GM19468 (cell line): Measurements from ENCODE around the gene CCNK.

Experiments
- ATAC-seq: cut with Tn5 transposase; IDR thresholded peaks from one replicate; pipeline ENCODE4 v1.9.1; 2021; ENCODE audit warnings: mild to moderate bottlenecking, moderate library complexity, moderate number of reproducible peaks; ENCODE audit not compliant: unreplicated experiment; ENCODE audit errors: extremely low read depth

Gene CCNK

GRCh38 chr14:99532310-99532709 is 51.1 kb downstream of the CCNK start:
- no peak for ATAC-seq

GRCh38 chr14:99534333-99534732 is 53.1 kb downstream of the CCNK start:
- ATAC-seq = no peak

GRCh38 chr14:99534863-99535262 is 53.7 kb downstream of the CCNK start:
- no peak for ATAC-seq

GRCh38 chr14:99535448-99535847 is 54.2 kb downstream of the CCNK start:
- ATAC-seq = no peak

GRCh38 chr14:99535908-99536778 is 54.9 kb downstream of the CCNK start:
- no peak for ATAC-seq

GRCh38 chr14:99537399-99537798 is 56.2 kb downstream of the CCNK start:
- ATAC-seq = no peak

- no peak for ATAC-seq
Observed at GRCh38 chr14:99538275-99538674, 57.1 kb downstream of the CCNK start.

- ATAC-seq = no peak
Observed at GRCh38 chr14:99538733-99539132, 57.5 kb downstream of the CCNK start.

GRCh38 chr14:99539491-99539890 is 58.3 kb downstream of the CCNK start:
- no peak for ATAC-seq

GRCh38 chr14:99540196-99541032 is 59.2 kb downstream of the CCNK start:
- no peak for ATAC-seq

- ATAC-seq = no peak
Observed at GRCh38 chr14:99541211-99541610, 60.0 kb downstream of the CCNK start.

- ATAC-seq = no peak
Observed at GRCh38 chr14:99541677-99542470, 60.7 kb downstream of the CCNK start.

GRCh38 chr14:99542566-99542965 is 61.4 kb downstream of the CCNK start:
- no peak for ATAC-seq

GRCh38 chr14:99543370-99543769 is 62.2 kb downstream of the CCNK start:
- no peak for ATAC-seq

- no peak for ATAC-seq
Observed at GRCh38 chr14:99543985-99544384, 62.8 kb downstream of the CCNK start.

- no peak for ATAC-seq
Observed at GRCh38 chr14:99544991-99545390, 63.8 kb downstream of the CCNK start.

GRCh38 chr14:99545586-99545985 is 64.4 kb downstream of the CCNK start:
- no peak for ATAC-seq

- ATAC-seq = no peak
Observed at GRCh38 chr14:99546234-99546879, 65.1 kb downstream of the CCNK start.

- ATAC-seq = no peak
Observed at GRCh38 chr14:99548255-99548654, 67.0 kb downstream of the CCNK start.
